GM12878 (cell line): ENCODE results near the gene TSPEAR. TPM values are rescaled to one million over a fixed set of nuclear protein-coding genes. Genes with fewer than 3 reads are reported as not detected.
A peak's percentile ranks its signal among the peaks of the same experiment; 100 is the strongest.

Experiments used
- ATAC-seq: fragments of 200-7000 bp; cut with Tn5 transposase; 3 replicates; pipeline ENCODE4 v1.9.1; 2020; ENCODE audit warnings: mild to moderate bottlenecking, moderate library complexity
- BruUV-seq: library from RNA; stranded (reverse); fragments of 400-500 nt; replicated peaks from 2 replicates; lab custom pipeline; 2021; lab: Mats Ljungman, UMichigan
- CTCF ChIA-PET: fragments of 300-600 bp; sonication (Branson Sonifier 250); formaldehyde crosslinking; extraction: SDS; loops from one replicate; lab custom pipeline; 2021; ENCODE audit warnings: inconsistent platforms; lab: Yijun Ruan, JAX
- POLR2A ChIA-PET: fragments of 350-600 bp; formaldehyde crosslinking; extraction: SDS; loops from one replicate; lab custom pipeline; 2021; ENCODE audit warnings: inconsistent platforms; lab: Charles Lee
- RAD21 ChIA-PET: fragments of 300-600 bp; sonication (Branson Sonifier 250); formaldehyde crosslinking; loops from one replicate; lab custom pipeline; 2023; ENCODE audit warnings: antibody characterized with exemption; ENCODE audit not compliant: unreplicated experiment; lab: Charles Lee
- SMC1A ChIA-PET: fragments of 300-600 bp; sonication (Branson Sonifier 250); formaldehyde crosslinking; loops from one replicate; lab custom pipeline; 2023; ENCODE audit not compliant: unreplicated experiment, uncharacterized antibody; lab: Charles Lee
- DNase-seq: peaks from one replicate; pipeline ENCODE4 v3.0.0-alpha.2; 2011; ENCODE audit warnings: low read depth, low spot score
- FAIRE-seq: peaks from 3 replicates; lab custom pipeline; 2011; peaks lifted over from hg19 to GRCh38; lab: Jason Lieb, UNC
- H2AFZ ChIP-seq: 2 replicates; pipeline ENCODE4 v1.6.0; 2011; ENCODE audit warnings: low read depth, low read length, control low read depth; ENCODE audit not compliant: control insufficient read depth
- H3K27ac ChIP-seq: 2 replicates; pipeline ENCODE4 v1.5.1; 2011; ENCODE audit warnings: control low read depth; ENCODE audit not compliant: control insufficient read depth, insufficient read depth
- H3K27me3 ChIP-seq, 2 experiments: replicated peaks in 1 of 2; 2 replicates each; pipeline versions ENCODE4 v1.6.0 to v1.6.1; 2011; ENCODE audit warnings: low read length in 1 of 2; ENCODE audit not compliant: control insufficient read depth in 2 of 2, insufficient read depth in 2 of 2
- H3K36me3 ChIP-seq, 2 experiments: 2 replicates each; pipeline ENCODE4 v1.5.1; 2011; ENCODE audit warnings: low read length in 1 of 2; ENCODE audit not compliant: control insufficient read depth in 2 of 2, insufficient read depth in 2 of 2
- H3K4me1 ChIP-seq: 2 replicates; pipeline ENCODE4 v1.6.1; 2011; ENCODE audit warnings: mild to moderate bottlenecking, low read length, moderate library complexity, mixed read lengths; ENCODE audit not compliant: control insufficient read depth, insufficient read depth
- H3K4me2 ChIP-seq: 2 replicates; pipeline ENCODE4 v1.6.0; 2011; ENCODE audit warnings: control low read depth; ENCODE audit not compliant: control insufficient read depth, insufficient read depth
- H3K4me3 ChIP-seq: fragments of 200-600 bp; sonication (generic); 2 replicates; pipeline ENCODE4 v1.5.1; 2016
- H3K79me2 ChIP-seq: 2 replicates; pipeline ENCODE4 v1.6.0; 2011; ENCODE audit warnings: low read length; ENCODE audit not compliant: control insufficient read depth, insufficient read depth
- H3K9ac ChIP-seq: 2 replicates; pipeline ENCODE4 v1.8.0; 2011; ENCODE audit warnings: low read length, control low read depth, mixed read lengths; ENCODE audit not compliant: control insufficient read depth, insufficient read depth
- H3K9me3 ChIP-seq: replicated peaks from 3 replicates; pipeline ENCODE4 v1.5.1; 2011; ENCODE audit warnings: mild to moderate bottlenecking, low read length; ENCODE audit not compliant: control insufficient read depth, insufficient read depth
- H4K20me1 ChIP-seq: 2 replicates; pipeline ENCODE4 v1.6.0; 2011; ENCODE audit not compliant: control insufficient read depth, insufficient read depth
- CBX5 ChIP-seq: sonication (generic); IDR thresholded peaks from 2 replicates; pipeline ENCODE4 v1.6.1; 2016; ENCODE audit warnings: low read depth, moderate library complexity, mild to moderate bottlenecking, inconsistent platforms
- CREM ChIP-seq: IDR thresholded peaks from 2 replicates; pipeline ENCODE4 v1.6.1; 2014; ENCODE audit warnings: antibody characterized with exemption, low read depth
- RCOR1 ChIP-seq: conservative IDR thresholded peaks from 2 replicates; pipeline ENCODE4 v1.6.1; 2012; ENCODE audit warnings: low read depth, low read length, improper control_type of control experiment
- RUNX3 ChIP-seq: IDR thresholded peaks from 2 replicates; pipeline ENCODE4 v1.6.1; 2012; ENCODE audit warnings: low read length, inconsistent platforms
- TARDBP ChIP-seq: IDR thresholded peaks from 2 replicates; pipeline ENCODE4 v1.6.1; 2016; ENCODE audit warnings: borderline replicate concordance
- WGBS: methylation state at CpG from one replicate; pipeline ENCODE4 v1.1.6; 2016; ENCODE audit warnings: low lambda C conversion rate; ENCODE audit not compliant: insufficient replicate concordance, insufficient coverage; ENCODE audit errors: missing lambda C conversion rate; 5-methylcytosine and 5-hydroxymethylcytosine counted together
- in situ Hi-C: fragments of 300-500 bp; cut with MboI; formaldehyde crosslinking; loops from 9 replicates; pipeline ENCODE4 v1.14.3; 2018; ENCODE audit warnings: mixed read lengths
- intact Hi-C: fragments of 100-400 bp; cut with micrococcal nuclease; formaldehyde crosslinking; loops from one replicate; pipeline ENCODE4 v1.14.2; 2022; ENCODE audit not compliant: unreplicated experiment
- polyA plus RNA-seq, 11 experiments: library from polyadenylated mRNA; depleted of rRNA in 4 of 11; unstranded in 6 of 11; stranded (reverse) in 5 of 11; fragments of >200 nt; fragmentation: Nextera tagmentation in 4 of 11; fragmentation: Illumina TruSeq in 1 of 11; extraction: Ambion mirVana in 4 of 11; extraction: Trizol in 1 of 11; gene quantifications; 1 replicate in 1 of 11; 2 replicates in 10 of 11; pipeline versions ENCODE4 v1.2.1 to v1.2.3, GENCODE V29; 2011 to 2016; ENCODE audit warnings: inconsistent platforms in 2 of 11, missing spikeins in 2 of 11, low read depth in 1 of 11
- total RNA-seq, 4 experiments: library from RNA; depleted of rRNA in 3 of 4; stranded (reverse); fragments of >200 nt in 3 of 4; fragmentation: Illumina TruSeq in 1 of 4; extraction: Trizol in 1 of 4; gene quantifications; 2 replicates each; pipeline versions ENCODE4 v1.2.1 to v1.2.3, GENCODE V29; 2013 to 2021
- TF ChIP-seq, protein P1 (sequence below), 3 experiments: IDR thresholded peaks in 2 of 3; conservative IDR thresholded peaks in 1 of 3; 2 replicates each; pipeline ENCODE4 v1.5.1; 2011; ENCODE audit warnings: low read depth in 3 of 3, low read length in 3 of 3, mild to moderate bottlenecking in 3 of 3, control low read depth in 2 of 3, moderate library complexity in 2 of 3, inconsistent platforms in 1 of 3, mixed read lengths in 1 of 3; ENCODE audit not compliant: control insufficient read depth in 2 of 3, insufficient read depth in 1 of 3; ENCODE audit errors: extremely low read depth in 1 of 3
- TF ChIP-seq, protein P2 (sequence below): fragments of 450-650 bp; formaldehyde crosslinking; IDR thresholded peaks from 2 replicates; pipeline ENCODE4 v1.5.0; 2022; ENCODE audit warnings: mild to moderate bottlenecking, missing genetic modification characterization

Gene TSPEAR
- total and polyA plus RNA-seq, 10 of the 15 experiments (the other 5 are each of a cell fraction or from before 2014, with no cell fraction given): not detected

DNA sequence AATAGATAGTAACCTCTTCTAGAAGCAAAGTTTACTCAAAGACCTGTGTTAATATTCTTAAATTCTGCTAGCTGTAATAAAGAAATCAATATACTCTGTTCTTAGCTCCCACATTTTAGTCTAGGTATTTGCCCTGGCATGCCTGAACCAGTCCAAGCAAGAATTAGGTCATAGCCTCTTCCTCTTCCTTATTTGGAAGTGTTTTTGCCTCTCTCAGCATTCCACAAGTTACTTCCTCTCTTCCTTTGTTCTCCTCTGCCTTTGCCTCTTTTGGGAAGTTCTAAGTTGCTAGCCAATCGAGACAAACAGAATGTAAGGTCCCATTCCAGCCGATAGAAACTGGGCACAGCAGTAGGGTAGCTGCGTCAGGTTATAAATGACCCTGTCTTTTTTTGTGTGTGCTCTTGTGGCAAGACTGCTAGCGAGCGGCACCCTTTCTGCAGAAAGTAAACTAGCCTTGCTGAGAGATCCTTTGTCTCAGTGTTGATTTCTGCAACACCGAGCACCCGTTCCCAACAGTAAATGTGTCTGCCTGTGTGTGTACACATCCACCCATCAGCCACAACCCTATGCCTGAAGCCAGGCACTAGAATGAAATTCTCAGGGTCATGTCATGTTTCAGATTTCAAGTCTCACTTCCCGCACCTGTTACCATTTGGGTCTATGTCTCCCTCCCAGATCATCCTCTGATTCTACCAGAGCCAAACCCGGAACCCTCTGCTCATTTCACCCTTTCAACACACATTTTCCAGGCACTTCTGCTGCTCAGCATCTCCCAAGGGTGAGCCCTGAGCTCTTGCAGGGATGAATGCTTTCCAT, 218.6 kb downstream of the TSPEAR start:
- Histone ChIP-seq H3K27ac (no peak overlapping the region), H3K27me3 (no peaks in the 10 kb centered on the region), H3K36me3 (no peaks in the 10 kb centered on the region), H4K20me1 (no peaks in the 10 kb centered on the region), H3K9ac (no peak overlapping the region), H3K4me2 (no peak overlapping the region), H3K4me1 (no peaks in the 10 kb centered on the region), H3K79me2 (no peaks in the 10 kb centered on the region), H3K4me3 (no peak overlapping the region), H2AFZ (no peak overlapping the region), H3K9me3 (peaks cover 20% of the 10 kb centered on the region; the same call in 2 of the 3 replicates)
- in situ Hi-C loops: no loop called here
- POLR2A ChIA-PET: no interaction called here
- SMC1A ChIA-PET: no interaction called here
- CTCF ChIA-PET: no interaction called here
- DNase-seq: no peak
- TF ChIP-seq, protein P1, sequence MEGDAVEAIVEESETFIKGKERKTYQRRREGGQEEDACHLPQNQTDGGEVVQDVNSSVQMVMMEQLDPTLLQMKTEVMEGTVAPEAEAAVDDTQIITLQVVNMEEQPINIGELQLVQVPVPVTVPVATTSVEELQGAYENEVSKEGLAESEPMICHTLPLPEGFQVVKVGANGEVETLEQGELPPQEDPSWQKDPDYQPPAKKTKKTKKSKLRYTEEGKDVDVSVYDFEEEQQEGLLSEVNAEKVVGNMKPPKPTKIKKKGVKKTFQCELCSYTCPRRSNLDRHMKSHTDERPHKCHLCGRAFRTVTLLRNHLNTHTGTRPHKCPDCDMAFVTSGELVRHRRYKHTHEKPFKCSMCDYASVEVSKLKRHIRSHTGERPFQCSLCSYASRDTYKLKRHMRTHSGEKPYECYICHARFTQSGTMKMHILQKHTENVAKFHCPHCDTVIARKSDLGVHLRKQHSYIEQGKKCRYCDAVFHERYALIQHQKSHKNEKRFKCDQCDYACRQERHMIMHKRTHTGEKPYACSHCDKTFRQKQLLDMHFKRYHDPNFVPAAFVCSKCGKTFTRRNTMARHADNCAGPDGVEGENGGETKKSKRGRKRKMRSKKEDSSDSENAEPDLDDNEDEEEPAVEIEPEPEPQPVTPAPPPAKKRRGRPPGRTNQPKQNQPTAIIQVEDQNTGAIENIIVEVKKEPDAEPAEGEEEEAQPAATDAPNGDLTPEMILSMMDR (IDR thresholded peaks at IDR 0.05 in 2 of 3, conservative IDR thresholded peaks at IDR 0.05 in 1 of 3; ENCODE audit: control insufficient read depth in 2 of 3, extremely low read depth in 1 of 3, insufficient read depth in 1 of 3, low read depth in 3 of 3, low read length in 3 of 3): no peak
- TF ChIP-seq CBX5: 0 out of 2 replicates have a peak, but pooled peaks have one; percentile 42
- FAIRE-seq: no peak
- ATAC-seq: no peak
- intact Hi-C loops: no loop called here
- no TSS peak for BruUV-seq
- RAD21 ChIA-PET: no interaction called here
- WGBS: 42% methylated on average over 8 of the region's 9 CpGs

DNA sequence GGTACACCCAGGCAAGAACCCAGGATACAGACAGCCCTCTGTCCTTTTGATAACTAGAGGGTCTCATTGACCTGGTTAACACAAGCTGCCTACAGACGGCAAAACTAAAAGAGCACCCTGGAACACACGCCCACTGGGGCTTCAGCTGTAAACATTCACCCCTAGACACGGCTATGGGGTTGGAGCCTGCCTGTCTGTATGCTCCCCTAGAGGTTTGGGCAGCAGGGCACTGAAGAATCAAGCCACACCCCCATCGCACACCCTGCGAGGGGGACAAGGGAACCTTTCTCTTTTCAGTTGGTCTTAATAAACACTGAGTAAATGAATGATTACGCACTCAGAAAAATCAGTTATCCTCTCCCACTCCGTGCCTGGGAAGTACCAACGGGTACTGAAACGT, 220.6 kb downstream of the TSPEAR start:
- ChIA-PET POLR2A (no interaction called here), SMC1A (interaction anchor here (0.6 kb wide), 1 partner anchor 226 kb away, joined by 3 read pairs; no protein-coding TSS in a partner anchor), RAD21 (no interaction called here), CTCF (no interaction called here)
- H3K9me3 ChIP-seq: peaks cover 20% of the 10 kb centered on the region; the same call in 2 of the 3 replicates
- intact Hi-C loops (no loop called here), in situ Hi-C loops (no loop called here)
- no peaks in the 10 kb centered on the region for H4K20me1 ChIP-seq
- ATAC-seq (no peak), FAIRE-seq (no peak), DNase-seq (no peak)
- no peaks in the 10 kb centered on the region for H3K27me3 ChIP-seq
- no peaks in the 10 kb centered on the region for H3K36me3 ChIP-seq
- no peaks in the 10 kb centered on the region for H3K4me1 ChIP-seq
- H3K27ac ChIP-seq: no peak overlapping the region
- WGBS: 35% methylated on average over 9 of the region's 9 CpGs
- no peak overlapping the region for H3K4me3 ChIP-seq
- no peaks in the 10 kb centered on the region for H3K79me2 ChIP-seq
- H2AFZ ChIP-seq: no peak overlapping the region
- H3K4me2 ChIP-seq: no peak overlapping the region
- no TSS peak for BruUV-seq
- no peak overlapping the region for H3K9ac ChIP-seq
- TF ChIP-seq CREM (no peak), TARDBP (no peak), RUNX3 (no peak), RCOR1 (no peak)
- TF ChIP-seq, protein P2, sequence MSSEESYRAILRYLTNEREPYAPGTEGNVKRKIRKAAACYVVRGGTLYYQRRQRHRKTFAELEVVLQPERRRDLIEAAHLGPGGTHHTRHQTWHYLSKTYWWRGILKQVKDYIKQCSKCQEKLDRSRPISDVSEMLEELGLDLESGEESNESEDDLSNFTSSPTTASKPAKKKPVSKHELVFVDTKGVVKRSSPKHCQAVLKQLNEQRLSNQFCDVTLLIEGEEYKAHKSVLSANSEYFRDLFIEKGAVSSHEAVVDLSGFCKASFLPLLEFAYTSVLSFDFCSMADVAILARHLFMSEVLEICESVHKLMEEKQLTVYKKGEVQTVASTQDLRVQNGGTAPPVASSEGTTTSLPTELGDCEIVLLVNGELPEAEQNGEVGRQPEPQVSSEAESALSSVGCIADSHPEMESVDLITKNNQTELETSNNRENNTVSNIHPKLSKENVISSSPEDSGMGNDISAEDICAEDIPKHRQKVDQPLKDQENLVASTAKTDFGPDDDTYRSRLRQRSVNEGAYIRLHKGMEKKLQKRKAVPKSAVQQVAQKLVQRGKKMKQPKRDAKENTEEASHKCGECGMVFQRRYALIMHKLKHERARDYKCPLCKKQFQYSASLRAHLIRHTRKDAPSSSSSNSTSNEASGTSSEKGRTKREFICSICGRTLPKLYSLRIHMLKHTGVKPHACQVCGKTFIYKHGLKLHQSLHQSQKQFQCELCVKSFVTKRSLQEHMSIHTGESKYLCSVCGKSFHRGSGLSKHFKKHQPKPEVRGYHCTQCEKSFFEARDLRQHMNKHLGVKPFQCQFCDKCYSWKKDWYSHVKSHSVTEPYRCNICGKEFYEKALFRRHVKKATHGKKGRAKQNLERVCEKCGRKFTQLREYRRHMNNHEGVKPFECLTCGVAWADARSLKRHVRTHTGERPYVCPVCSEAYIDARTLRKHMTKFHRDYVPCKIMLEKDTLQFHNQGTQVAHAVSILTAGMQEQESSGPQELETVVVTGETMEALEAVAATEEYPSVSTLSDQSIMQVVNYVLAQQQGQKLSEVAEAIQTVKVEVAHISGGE (CRISPR knock-in tag): no peak
- TF ChIP-seq, protein P1 (IDR thresholded peaks at IDR 0.05 in 2 of 3, conservative IDR thresholded peaks at IDR 0.05 in 1 of 3; ENCODE audit: control insufficient read depth in 2 of 3, extremely low read depth in 1 of 3, insufficient read depth in 1 of 3, low read depth in 3 of 3, low read length in 3 of 3): no peak
